Spleen (tissue), 11 donors: Measurements from ENCODE around the gene LRBA. TPM values are rescaled to one million over a fixed set of nuclear protein-coding genes. Genes with fewer than 3 reads are reported as not detected.

ENCODE experiments used
- DNase-seq: peaks from one replicate; pipeline ENCODE4 v3.0.0-alpha.2; 2020
- H3K27ac ChIP-seq, 8 donors: fragments of 200-600 bp; sonication (generic) in 7 of 8; 1 replicate in 4 of 8; 2 replicates in 4 of 8; pipeline versions ENCODE4 v1.5.0 to v1.8.0; 2016 to 2021; ENCODE audit warnings: inconsistent platforms in 4 of 8, mild to moderate bottlenecking in 4 of 8, moderate library complexity in 1 of 8
- H3K27me3 ChIP-seq, 7 donors: fragments of 200-600 bp; sonication (generic) in 6 of 7; replicated peaks in 1 of 7; 1 replicate in 4 of 7; 2 replicates in 3 of 7; pipeline versions ENCODE4 v1.5.0 to v1.8.0; 2016 to 2021; ENCODE audit warnings: inconsistent platforms in 3 of 7, mild to moderate bottlenecking in 1 of 7
- H3K36me3 ChIP-seq, 6 donors: fragments of 200-600 bp; sonication (generic) in 5 of 6; 1 replicate in 4 of 6; 2 replicates in 2 of 6; pipeline versions ENCODE4 v1.5.0 to v1.8.0; 2016 to 2021; ENCODE audit warnings: inconsistent platforms in 2 of 6
- H3K4me1 ChIP-seq, 6 donors: fragments of 200-600 bp; sonication (generic) in 5 of 6; 1 replicate in 3 of 6; 2 replicates in 3 of 6; pipeline versions ENCODE4 v1.5.0 to v1.8.0; 2016 to 2021; ENCODE audit warnings: inconsistent platforms in 3 of 6
- H3K4me3 ChIP-seq, 8 donors: fragments of 200-600 bp; sonication (generic) in 7 of 8; 1 replicate in 4 of 8; 2 replicates in 4 of 8; pipeline versions ENCODE4 v1.5.0 to v1.8.0; 2016 to 2021; ENCODE audit warnings: inconsistent platforms in 4 of 8, mild to moderate bottlenecking in 4 of 8, moderate library complexity in 2 of 8
- H3K9me3 ChIP-seq, 8 donors: fragments of 200-600 bp; sonication (generic) in 7 of 8; 1 replicate in 4 of 8; 2 replicates in 4 of 8; pipeline versions ENCODE4 v1.5.0 to v1.8.0; 2016 to 2021; ENCODE audit warnings: inconsistent platforms in 4 of 8
- POLR2A ChIP-seq, 3 donors: fragments of 450-650 bp; IDR thresholded peaks; one replicate each; pipeline ENCODE4 v1.5.1; 2017; ENCODE audit warnings: antibody characterized with exemption in 3 of 3, mild to moderate bottlenecking in 1 of 3
- POLR2AphosphoS5 ChIP-seq, 3 donors: sonication (generic); formaldehyde crosslinking; IDR thresholded peaks; one replicate each; pipeline ENCODE4 v1.5.1; 2017; ENCODE audit warnings: antibody characterized with exemption in 3 of 3
- WGBS, 5 donors: extraction: QIAGEN DNeasy Blood & Tissue Kit in 3 of 5; methylation state at CpG; one replicate each; pipeline versions ENCODE4 v1.1.5 to v1.1.7; 2013 to 2018; 5-methylcytosine and 5-hydroxymethylcytosine counted together
- intact Hi-C: fragments of 100-400 bp; cut with DNase I; formaldehyde crosslinking; loops from one replicate; pipeline ENCODE4 v1.15.0; 2023; ENCODE audit warnings: low total_unique reads
- polyA plus RNA-seq, 3 donors: library from polyadenylated mRNA; stranded (reverse); fragments of 200-250 nt; gene quantifications; one replicate each; pipeline ENCODE4 v1.2.1, GENCODE V29; 2013
- total RNA-seq, 7 donors: library from RNA; depleted of rRNA in 3 of 7; stranded (reverse); fragments of >200 nt in 3 of 7; fragmentation: NEBNext Ultra II Directional in 4 of 7; extraction: Animal tissue kit (Norgen Biotek cat#: 25700) in 4 of 7; gene quantifications; one replicate each; pipeline versions ENCODE4 v1.1.0 to v1.2.1, GENCODE V29; 2016 to 2021
- TF ChIP-seq, protein P1 (sequence below), 11 experiments: fragments of 200-600 bp in 7 of 11; fragments of 450-650 bp in 4 of 11; sonication (generic) in 4 of 11; IDR thresholded peaks in 8 of 11; conservative IDR thresholded peaks in 3 of 11; 1 replicate in 7 of 11; 2 replicates in 4 of 11; pipeline versions ENCODE4 v1.4.0 to v1.8.0; 2016 to 2021; ENCODE audit warnings: antibody characterized with exemption in 11 of 11, inconsistent platforms in 4 of 11, mild to moderate bottlenecking in 1 of 11
- donor health status: healthy with polysubstance abuse.
- donor health status: DM: no; HTN: no; CAD: no; lungs with moderate emphysema.
- donor health status: DM: no; HTN: no; CAD: no.
- donor health status: Bipolar disorder and iron deficiency.
- donor health status: healthy.
- donor health status: DM: no; HTN: no; CAD: no.
- donor health status: DM: yes; HTN: yes; CAD: no.

The LRBA gene
- total and polyA plus RNA-seq, 10 donors, result 8.2 to 84.9 (median 50.5) TPM

DNA sequence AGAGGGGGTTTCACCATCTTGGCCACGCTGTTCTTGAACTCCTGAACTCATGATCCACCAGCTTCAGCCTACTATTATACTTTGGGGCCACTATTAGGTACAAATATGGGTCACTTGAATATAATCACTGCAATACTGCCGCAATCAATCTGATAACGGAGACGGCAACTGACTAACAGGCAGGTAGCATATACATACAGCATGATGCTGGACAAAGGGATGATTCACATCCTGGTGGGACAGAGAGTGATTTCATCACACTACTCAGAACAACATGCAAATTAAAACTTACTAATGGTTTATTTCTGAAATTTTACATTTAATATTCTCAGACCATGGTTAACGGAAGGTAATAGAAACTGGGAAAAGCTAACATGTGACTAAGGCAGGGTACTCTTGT is 10.9 kb downstream of the LRBA start:
- DNase-seq, result no peak
- Histone ChIP-seq H3K4me3 (no peak overlapping the region), H3K27ac (no peak overlapping the region), H3K36me3 (peaks cover 0 to 15% (median 0%) of the 10 kb centered on the region in 6 donors), H3K27me3 (no peaks in the 10 kb centered on the region), H3K9me3 (no peaks in the 10 kb centered on the region), H3K4me1 (peaks cover 0 to 32% (median 5%) of the 10 kb centered on the region in 6 donors)
- TF ChIP-seq POLR2A (IDR thresholded peaks at IDR 0.05), result no peak
- TF ChIP-seq POLR2AphosphoS5 (IDR thresholded peaks at IDR 0.05), result no peak
- TF ChIP-seq, protein P1, sequence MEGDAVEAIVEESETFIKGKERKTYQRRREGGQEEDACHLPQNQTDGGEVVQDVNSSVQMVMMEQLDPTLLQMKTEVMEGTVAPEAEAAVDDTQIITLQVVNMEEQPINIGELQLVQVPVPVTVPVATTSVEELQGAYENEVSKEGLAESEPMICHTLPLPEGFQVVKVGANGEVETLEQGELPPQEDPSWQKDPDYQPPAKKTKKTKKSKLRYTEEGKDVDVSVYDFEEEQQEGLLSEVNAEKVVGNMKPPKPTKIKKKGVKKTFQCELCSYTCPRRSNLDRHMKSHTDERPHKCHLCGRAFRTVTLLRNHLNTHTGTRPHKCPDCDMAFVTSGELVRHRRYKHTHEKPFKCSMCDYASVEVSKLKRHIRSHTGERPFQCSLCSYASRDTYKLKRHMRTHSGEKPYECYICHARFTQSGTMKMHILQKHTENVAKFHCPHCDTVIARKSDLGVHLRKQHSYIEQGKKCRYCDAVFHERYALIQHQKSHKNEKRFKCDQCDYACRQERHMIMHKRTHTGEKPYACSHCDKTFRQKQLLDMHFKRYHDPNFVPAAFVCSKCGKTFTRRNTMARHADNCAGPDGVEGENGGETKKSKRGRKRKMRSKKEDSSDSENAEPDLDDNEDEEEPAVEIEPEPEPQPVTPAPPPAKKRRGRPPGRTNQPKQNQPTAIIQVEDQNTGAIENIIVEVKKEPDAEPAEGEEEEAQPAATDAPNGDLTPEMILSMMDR (IDR thresholded peaks at IDR 0.05 in 8 of 11, conservative IDR thresholded peaks at IDR 0.05 in 3 of 11), result no peak
- WGBS, 5 donors, result 79 to 98% (median 91%) methylated on average over 5 of the region's 5 CpGs
- intact Hi-C loops, result no loop called here

GRCh38 chr4:151000747-151001429 is 14.2 kb downstream of the LRBA start:
- peaks cover 0 to 28% (median 10%) of the 10 kb centered on the region in 6 donors for H3K4me1 ChIP-seq
- no peak overlapping the region for H3K4me3 ChIP-seq
- peak; percentile 38 for DNase-seq
- no peak overlapping the region for H3K27ac ChIP-seq
- TF ChIP-seq, protein P1 (IDR thresholded peaks at IDR 0.05 in 8 of 11, conservative IDR thresholded peaks at IDR 0.05 in 3 of 11), result no peak
- TF ChIP-seq POLR2AphosphoS5 (IDR thresholded peaks at IDR 0.05) (no peak), POLR2A (IDR thresholded peaks at IDR 0.05) (no peak)
- no peaks in the 10 kb centered on the region for H3K27me3 ChIP-seq
- peaks cover 0 to 4% (median 0%) of the 10 kb centered on the region in 6 donors for H3K36me3 ChIP-seq
- 95 to 99% (median 96%) methylated on average over 3 to 7 of the region's 7 CpGs for WGBS, 5 donors
- H3K9me3 ChIP-seq, result no peaks in the 10 kb centered on the region
- intact Hi-C loops, result no loop called here

- Histone ChIP-seq H3K27ac (peak overlapping the region in 3 of 8 donors; percentile 13 to 35 (median 26)), H3K27me3 (no peaks in the 10 kb centered on the region), H3K4me1 (peaks cover 0 to 33% (median 13%) of the 10 kb centered on the region in 6 donors), H3K9me3 (no peaks in the 10 kb centered on the region), H3K4me3 (no peak overlapping the region), H3K36me3 (peaks cover 0 to 3% (median 0%) of the 10 kb centered on the region in 6 donors)
- no peak for DNase-seq
- intact Hi-C loops, result no loop called here
- TF ChIP-seq POLR2AphosphoS5 (IDR thresholded peaks at IDR 0.05) (no peak), POLR2A (IDR thresholded peaks at IDR 0.05) (no peak)
- TF ChIP-seq, protein P1 (IDR thresholded peaks at IDR 0.05 in 8 of 11, conservative IDR thresholded peaks at IDR 0.05 in 3 of 11), result no peak
- WGBS, 5 donors, result 27 to 44% (median 31%) methylated on average over 1 of the region's 1 CpG
These were observed 16.0 kb downstream of the LRBA start for GRCh38 chr4:150999086-150999485.

GRCh38 chr4:150997141-150997540 is 17.9 kb downstream of the LRBA start:
- DNase-seq, result no peak
- intact Hi-C loops, result no loop called here
- TF ChIP-seq, protein P1 (IDR thresholded peaks at IDR 0.05 in 8 of 11, conservative IDR thresholded peaks at IDR 0.05 in 3 of 11), result no peak
- TF ChIP-seq POLR2AphosphoS5 (IDR thresholded peaks at IDR 0.05) (no peak), POLR2A (IDR thresholded peaks at IDR 0.05) (no peak)
- H3K4me1 ChIP-seq, result peaks cover 0 to 33% (median 13%) of the 10 kb centered on the region in 6 donors
- H3K9me3 ChIP-seq, result no peaks in the 10 kb centered on the region
- no peak overlapping the region for H3K27ac ChIP-seq
- H3K27me3 ChIP-seq, result no peaks in the 10 kb centered on the region
- no peaks in the 10 kb centered on the region for H3K36me3 ChIP-seq
- no peak overlapping the region for H3K4me3 ChIP-seq
